ENCODE results near the gene CASP1.

CASP1 gene

GRCh38 chr11:104997288-104997687, 37.7 kb downstream of the CASP1 start:
- TF ChIP-seq CTCF (IDR thresholded peaks at IDR 0.05; ENCODE audit: borderline replicate concordance, insufficient read depth, low read depth, low read length): no peak
- no peak overlapping the region for H3K4me3 ChIP-seq (ENCODE audit: low read depth, low read length)

- no peak for TF ChIP-seq CTCF (IDR thresholded peaks at IDR 0.05; ENCODE audit: borderline replicate concordance, insufficient read depth, low read depth, low read length)
Measured at GRCh38 chr11:104995001-104995408, 39.9 kb downstream of the CASP1 start.

GRCh38 chr11:104992781-104993180, 42.2 kb downstream of the CASP1 start:
- H3K4me3 ChIP-seq (ENCODE audit: low read depth, low read length): no peak overlapping the region
- no peak for TF ChIP-seq CTCF (IDR thresholded peaks at IDR 0.05; ENCODE audit: borderline replicate concordance, insufficient read depth, low read depth, low read length)

More at GRCh38 chr11:104995001-104995408, 39.9 kb downstream of the CASP1 start:
- no peak overlapping the region for H3K4me3 ChIP-seq (ENCODE audit: low read depth, low read length)

- no peak for TF ChIP-seq CTCF (IDR thresholded peaks at IDR 0.05; ENCODE audit: borderline replicate concordance, insufficient read depth, low read depth, low read length)
- H3K4me3 ChIP-seq (ENCODE audit: low read depth, low read length): no peak overlapping the region
Measured at GRCh38 chr11:104991994-104992393, 43.0 kb downstream of the CASP1 start.

GRCh38 chr11:104984808-104985207, 50.1 kb downstream of the CASP1 start:
- H3K4me3 ChIP-seq (ENCODE audit: low read depth, low read length): no peak overlapping the region
- no peak for TF ChIP-seq CTCF (IDR thresholded peaks at IDR 0.05; ENCODE audit: borderline replicate concordance, insufficient read depth, low read depth, low read length)

- H3K4me3 ChIP-seq (ENCODE audit: low read depth, low read length): no peak overlapping the region
- TF ChIP-seq CTCF (IDR thresholded peaks at IDR 0.05; ENCODE audit: borderline replicate concordance, insufficient read depth, low read depth, low read length): no peak
Measured at GRCh38 chr11:104979839-104980238, 55.1 kb downstream of the CASP1 start.
